GM18951 (cell line): ENCODE results near the gene OPA3.

Experiments
- POLR2A ChIP-seq: IDR thresholded peaks from 4 replicates; pipeline ENCODE4 v1.6.1; 2011; ENCODE audit warnings: mild to moderate bottlenecking; ENCODE audit not compliant: insufficient read length, insufficient read depth; ENCODE audit errors: extremely low read depth
- in situ Hi-C: fragments of 300-500 bp; cut with MboI; formaldehyde crosslinking; loops from one replicate; pipeline ENCODE4 v1.12.0; 2022; ENCODE audit warnings: low sequenced_read_pairs, mixed read lengths, inconsistent platforms; ENCODE audit not compliant: unreplicated experiment

OPA3 gene

GRCh38 chr19:45608948-45609347 lies 24.3 kb upstream of the OPA3 start:
- in situ Hi-C loops, result no loop called here
- no peak for TF ChIP-seq POLR2A

DNA sequence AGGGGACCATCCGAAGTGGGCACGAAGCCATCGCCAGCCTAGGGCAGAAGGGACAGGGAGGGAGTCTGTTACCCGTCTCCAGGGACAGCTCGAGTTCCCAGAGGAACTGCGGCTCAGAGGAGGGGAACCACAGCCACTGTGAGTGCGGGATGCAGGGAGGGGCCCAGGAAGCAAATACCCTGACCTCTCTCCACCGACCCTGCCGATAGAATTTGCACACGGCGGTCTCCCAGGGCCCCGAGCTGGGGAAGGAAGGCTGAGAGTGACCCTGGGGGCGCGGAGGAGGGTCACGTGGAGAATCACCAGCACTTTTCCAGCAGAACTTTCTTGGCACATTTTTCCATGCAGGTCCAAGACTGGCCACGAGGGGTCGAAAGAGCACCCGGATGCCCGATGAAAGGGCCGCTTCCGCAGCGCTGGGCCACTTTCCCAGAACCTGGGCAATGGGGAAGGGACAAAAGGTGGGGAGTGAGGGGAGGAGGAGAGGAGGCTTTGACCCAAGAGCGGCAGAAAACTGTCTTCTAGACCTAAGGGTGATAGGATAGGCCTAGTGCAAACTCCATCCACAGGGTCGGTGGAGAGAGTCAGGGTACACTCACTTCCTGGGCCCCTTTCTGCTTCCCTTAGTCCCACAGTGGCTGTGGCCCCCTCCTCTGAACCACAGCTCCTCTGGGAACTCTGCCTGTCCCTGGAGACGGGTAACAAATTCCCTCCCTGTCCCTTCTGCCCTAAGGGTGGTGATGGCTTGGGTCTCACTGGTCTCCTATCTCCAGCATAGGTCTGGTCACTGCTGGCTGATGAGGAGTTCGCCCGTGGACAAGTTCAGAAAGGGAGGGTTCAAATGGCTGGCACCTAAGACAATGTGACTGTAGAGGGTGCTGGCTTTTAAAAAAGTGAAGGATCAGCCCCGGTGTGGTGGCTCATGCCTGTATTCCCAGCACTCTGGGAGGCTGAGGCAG lies 22.7 kb upstream of the OPA3 start:
- no peak for TF ChIP-seq POLR2A
- in situ Hi-C loops, result no loop called here

DNA sequence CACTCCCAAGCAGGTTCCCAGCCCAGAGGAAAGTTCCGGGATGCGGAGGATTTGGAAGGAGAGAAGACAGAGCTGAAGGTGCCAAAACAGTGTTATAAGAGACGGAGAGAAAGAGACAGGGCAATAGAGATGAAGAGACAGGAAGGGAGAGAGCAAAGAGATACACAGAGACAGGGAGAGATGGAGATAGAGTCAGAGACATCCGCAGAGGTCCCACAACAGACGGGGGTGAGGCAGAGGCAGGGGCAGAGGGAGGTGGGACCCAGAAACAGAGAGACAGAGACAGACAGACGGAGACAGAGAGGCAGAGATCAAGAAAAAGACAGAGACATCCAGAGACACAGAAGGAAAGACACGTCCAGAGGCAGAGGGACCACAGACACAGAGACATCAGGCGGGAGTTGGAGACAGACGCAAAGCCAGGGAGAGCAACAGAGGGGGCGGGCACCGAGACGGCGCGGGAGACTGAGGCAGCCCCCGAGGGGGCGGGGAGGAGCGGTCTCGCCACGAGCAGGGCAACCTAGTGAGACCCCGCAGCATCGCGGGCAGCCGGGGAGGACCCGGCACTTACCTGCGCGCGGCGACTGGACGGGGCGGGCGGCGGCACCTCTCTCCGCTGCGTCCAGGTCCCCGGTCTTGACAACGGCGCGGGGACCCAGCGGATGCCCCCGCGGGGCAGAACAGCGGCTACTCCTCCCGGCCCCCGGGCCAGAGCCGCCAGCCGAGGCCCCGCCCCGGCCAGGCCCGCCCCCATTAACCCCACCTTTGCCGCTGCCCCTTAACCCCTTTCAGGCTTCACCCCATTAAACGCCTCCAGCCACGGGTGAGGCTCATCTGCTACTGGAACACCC lies 17.1 kb upstream of the OPA3 start, which contains the start of gene GPR4:
Gene GPR4 (minus strand): TSS at position 689 of the 851 bp plus-strand sequence. CDS start 10,346 bp downstream, outside the sequence.
- in situ Hi-C loops, result no loop called here
- TF ChIP-seq POLR2A, result no peak

- no peak for TF ChIP-seq POLR2A
- in situ Hi-C loops, result no loop called here
These were observed 16.5 kb upstream of the OPA3 start for GRCh38 chr19:45601115-45601514.

- in situ Hi-C loops, result no loop called here
- TF ChIP-seq POLR2A, result no peak
These were observed 15.8 kb upstream of the OPA3 start for GRCh38 chr19:45600340-45600885.

DNA sequence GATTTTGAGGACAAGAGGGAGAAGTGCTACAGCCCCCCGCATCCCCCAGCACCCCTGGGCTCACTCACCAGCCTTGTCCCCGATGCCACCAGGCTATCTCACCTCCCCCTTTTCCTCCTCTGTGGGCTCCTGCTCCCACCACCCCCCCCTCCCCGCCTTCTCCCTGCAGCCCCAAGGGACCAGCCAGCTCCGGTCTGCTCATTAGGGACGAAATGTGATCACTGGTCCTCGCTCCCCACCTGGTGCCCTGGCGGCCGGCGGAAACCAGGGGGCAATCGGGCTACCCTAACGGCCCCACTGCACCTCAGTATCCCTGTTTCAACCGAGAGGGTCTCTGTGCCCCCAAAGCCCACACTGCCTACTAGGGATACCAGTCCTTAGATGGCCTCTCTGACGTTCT lies 14.7 kb upstream of the OPA3 start:
- in situ Hi-C loops, result no loop called here

GRCh38 chr19:45598267-45599001 lies 13.8 kb upstream of the OPA3 start:
- in situ Hi-C loops, result no loop called here
- TF ChIP-seq POLR2A, result no peak

More for the DNA sequence above, 14.7 kb upstream of the OPA3 start:
- no peak for TF ChIP-seq POLR2A

DNA sequence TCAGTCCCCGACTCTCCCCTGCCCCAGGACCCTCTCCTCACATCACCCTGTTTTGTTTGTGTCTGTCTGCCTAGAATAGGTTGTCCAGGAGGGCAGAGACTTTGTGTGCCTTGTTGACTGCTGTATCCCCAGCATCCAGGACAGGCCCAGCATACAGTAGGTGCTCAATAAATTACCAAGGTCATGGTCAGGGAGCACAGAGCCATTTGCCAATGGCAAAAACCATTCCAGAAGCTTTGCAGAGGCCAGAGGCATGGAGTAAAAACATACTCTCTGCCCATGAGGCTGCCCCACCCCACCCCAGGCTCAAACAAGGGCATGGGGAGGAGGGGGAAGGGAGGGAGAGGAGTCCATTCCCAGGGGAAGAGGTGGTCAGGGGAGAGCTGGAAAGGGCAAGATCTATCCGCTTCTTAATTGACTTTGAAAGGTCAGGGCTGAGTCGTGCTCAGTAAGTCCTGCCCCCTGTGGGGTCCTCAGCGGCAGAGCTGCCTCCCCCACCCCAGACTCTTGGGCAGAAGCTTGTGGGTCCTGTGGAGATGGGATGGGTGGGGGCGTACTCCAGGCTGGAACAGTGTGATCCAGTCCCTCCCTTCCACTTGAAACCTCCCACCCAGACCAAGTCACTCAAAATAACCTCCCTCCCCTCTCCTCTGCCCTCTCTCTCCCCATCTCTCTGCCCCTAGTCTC lies 13.0 kb upstream of the OPA3 start:
- TF ChIP-seq POLR2A, result no peak
- in situ Hi-C loops, result no loop called here

DNA sequence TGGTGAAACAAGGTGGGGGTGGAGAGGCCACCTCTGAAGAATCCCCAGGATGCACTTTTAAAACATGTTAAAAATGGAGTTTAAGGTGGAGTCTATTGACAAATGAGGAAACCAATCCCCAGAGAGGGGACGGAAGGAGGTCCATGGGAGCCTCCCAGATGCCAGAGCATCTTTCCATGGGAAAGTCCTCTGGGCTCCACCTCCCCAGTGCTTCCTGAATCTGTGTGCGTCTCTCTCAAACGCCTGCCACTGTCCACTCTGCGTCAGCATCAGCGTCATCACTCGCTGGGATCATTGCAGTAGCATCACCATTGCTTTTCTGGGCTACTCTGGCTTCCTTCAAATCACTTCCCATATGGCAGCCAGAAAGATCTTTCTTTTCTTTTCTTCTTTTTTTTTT lies 11.2 kb upstream of the OPA3 start:
- no peak for TF ChIP-seq POLR2A
- in situ Hi-C loops, result no loop called here

GRCh38 chr19:45593520-45593919 lies 8.9 kb upstream of the OPA3 start:
- in situ Hi-C loops, result no loop called here
- TF ChIP-seq POLR2A, result no peak

DNA sequence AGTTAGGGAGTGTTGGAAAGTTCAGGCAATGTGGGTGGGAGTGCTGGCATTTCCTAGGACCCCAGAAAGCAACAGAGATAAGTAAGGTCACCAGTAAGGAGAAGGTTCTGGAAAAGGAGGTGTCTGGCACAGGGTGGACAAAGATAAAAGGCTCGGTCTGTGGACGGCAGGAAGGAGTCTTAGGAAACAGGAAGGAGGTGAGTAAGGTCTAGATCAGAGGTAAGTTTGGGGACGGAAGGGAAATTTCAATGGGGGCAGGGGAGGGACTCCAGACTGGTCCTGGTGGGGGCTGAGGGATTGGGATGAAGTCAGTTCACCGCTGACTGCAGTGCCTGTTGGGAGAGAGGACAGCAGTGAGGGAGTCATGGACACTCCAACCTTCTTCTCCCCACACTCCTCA lies 7.8 kb upstream of the OPA3 start:
- TF ChIP-seq POLR2A, result no peak
- in situ Hi-C loops, result no loop called here

GRCh38 chr19:45591638-45592005 lies 7.0 kb upstream of the OPA3 start:
- TF ChIP-seq POLR2A, result no peak
- in situ Hi-C loops, result no loop called here
